Stimulated activated CD8-positive, alpha-beta memory T cell treated with anti-CD3 and anti-CD28 coated beads, Interleukin-7, amount 100 ng/mL, for 48 hours (primary cell): ENCODE results near the gene FMNL2.

Experiments
- DNase-seq, 2 donors: peaks; one replicate each; pipeline ENCODE4 v3.0.0-alpha.2; 2020; ENCODE audit warnings: low read depth in 1 of 2; ENCODE audit errors: extremely low read depth in 1 of 2

FMNL2 gene

GRCh38 chr2:152337511-152337903, 2.5 kb downstream of the FMNL2 start:
- DNase-seq, result no peak

GRCh38 chr2:152339556-152340286, 4.7 kb downstream of the FMNL2 start:
- no peak for DNase-seq

GRCh38 chr2:152342259-152343046, 7.5 kb downstream of the FMNL2 start:
- DNase-seq, result no peak

- no peak for DNase-seq
These were observed 8.5 kb downstream of the FMNL2 start for GRCh38 chr2:152343426-152343825.

GRCh38 chr2:152344579-152345195, 9.7 kb downstream of the FMNL2 start:
- DNase-seq, result no peak

GRCh38 chr2:152347076-152347475, 12.1 kb downstream of the FMNL2 start:
- no peak for DNase-seq

- no peak for DNase-seq
These were observed 13.4 kb downstream of the FMNL2 start for GRCh38 chr2:152348388-152348787.

- no peak for DNase-seq
These were observed 14.4 kb downstream of the FMNL2 start for GRCh38 chr2:152349416-152349815.

- no peak for DNase-seq
These were observed 15.2 kb downstream of the FMNL2 start for GRCh38 chr2:152350155-152350679.

GRCh38 chr2:152352616-152353015, 17.6 kb downstream of the FMNL2 start:
- DNase-seq, result no peak

- no peak for DNase-seq
These were observed 18.4 kb downstream of the FMNL2 start for GRCh38 chr2:152353364-152353763.

GRCh38 chr2:152354069-152354755, 19.2 kb downstream of the FMNL2 start:
- no peak for DNase-seq

GRCh38 chr2:152354909-152355308, 19.9 kb downstream of the FMNL2 start:
- no peak for DNase-seq

GRCh38 chr2:152355409-152355831, 20.4 kb downstream of the FMNL2 start:
- DNase-seq, result no peak

GRCh38 chr2:152359573-152360363, 24.8 kb downstream of the FMNL2 start:
- DNase-seq, result no peak

- DNase-seq, result no peak
These were observed 29.0 kb downstream of the FMNL2 start for GRCh38 chr2:152363936-152364335.

GRCh38 chr2:152367547-152368390, 32.8 kb downstream of the FMNL2 start:
- no peak for DNase-seq

GRCh38 chr2:152369176-152369860, 34.3 kb downstream of the FMNL2 start:
- no peak for DNase-seq

- no peak for DNase-seq
These were observed 35.8 kb downstream of the FMNL2 start for GRCh38 chr2:152370783-152371182.
